ENCODE results near the gene SLC39A8. TPM values are rescaled to one million over a fixed set of nuclear protein-coding genes. Genes with fewer than 3 reads are reported as not detected.

Gene SLC39A8
- total RNA-seq, 1 donor: 14.7 TPM

DNA sequence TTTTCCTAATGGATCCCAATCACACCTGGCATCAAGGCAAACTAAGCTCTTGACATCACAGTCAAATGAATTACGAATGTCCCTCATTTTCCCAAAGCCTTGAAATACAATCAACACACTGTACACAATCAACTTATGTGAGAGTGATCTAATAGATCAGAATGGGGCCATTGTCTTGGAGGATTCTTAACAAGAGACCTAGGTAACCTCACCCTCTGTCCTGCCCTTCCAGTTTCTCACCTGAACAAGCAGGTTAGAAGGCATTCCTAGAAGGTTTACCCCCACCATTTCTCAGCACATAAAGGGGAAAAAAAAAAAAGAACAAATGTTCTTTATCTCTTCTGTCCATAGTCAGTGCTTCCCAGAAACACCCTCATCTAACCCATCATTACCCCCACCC lies 6.3 kb downstream of the SLC39A8 start:
- no peak for DNase-seq (ENCODE audit: low read depth)
- TF ChIP-seq, protein P1, sequence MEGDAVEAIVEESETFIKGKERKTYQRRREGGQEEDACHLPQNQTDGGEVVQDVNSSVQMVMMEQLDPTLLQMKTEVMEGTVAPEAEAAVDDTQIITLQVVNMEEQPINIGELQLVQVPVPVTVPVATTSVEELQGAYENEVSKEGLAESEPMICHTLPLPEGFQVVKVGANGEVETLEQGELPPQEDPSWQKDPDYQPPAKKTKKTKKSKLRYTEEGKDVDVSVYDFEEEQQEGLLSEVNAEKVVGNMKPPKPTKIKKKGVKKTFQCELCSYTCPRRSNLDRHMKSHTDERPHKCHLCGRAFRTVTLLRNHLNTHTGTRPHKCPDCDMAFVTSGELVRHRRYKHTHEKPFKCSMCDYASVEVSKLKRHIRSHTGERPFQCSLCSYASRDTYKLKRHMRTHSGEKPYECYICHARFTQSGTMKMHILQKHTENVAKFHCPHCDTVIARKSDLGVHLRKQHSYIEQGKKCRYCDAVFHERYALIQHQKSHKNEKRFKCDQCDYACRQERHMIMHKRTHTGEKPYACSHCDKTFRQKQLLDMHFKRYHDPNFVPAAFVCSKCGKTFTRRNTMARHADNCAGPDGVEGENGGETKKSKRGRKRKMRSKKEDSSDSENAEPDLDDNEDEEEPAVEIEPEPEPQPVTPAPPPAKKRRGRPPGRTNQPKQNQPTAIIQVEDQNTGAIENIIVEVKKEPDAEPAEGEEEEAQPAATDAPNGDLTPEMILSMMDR (IDR thresholded peaks at IDR 0.05; ENCODE audit: insufficient read depth, low read length): no peak
- H3K4me3 ChIP-seq (ENCODE audit: low read depth, low read length): no peak overlapping the region

- DNase-seq (ENCODE audit: low read depth): no peak
- H3K4me3 ChIP-seq (ENCODE audit: low read depth, low read length): no peak overlapping the region
- TF ChIP-seq, protein P1 (IDR thresholded peaks at IDR 0.05; ENCODE audit: insufficient read depth, low read length): no peak
These were observed 6.9 kb downstream of the SLC39A8 start for GRCh38 chr4:102338405-102338804.

DNA sequence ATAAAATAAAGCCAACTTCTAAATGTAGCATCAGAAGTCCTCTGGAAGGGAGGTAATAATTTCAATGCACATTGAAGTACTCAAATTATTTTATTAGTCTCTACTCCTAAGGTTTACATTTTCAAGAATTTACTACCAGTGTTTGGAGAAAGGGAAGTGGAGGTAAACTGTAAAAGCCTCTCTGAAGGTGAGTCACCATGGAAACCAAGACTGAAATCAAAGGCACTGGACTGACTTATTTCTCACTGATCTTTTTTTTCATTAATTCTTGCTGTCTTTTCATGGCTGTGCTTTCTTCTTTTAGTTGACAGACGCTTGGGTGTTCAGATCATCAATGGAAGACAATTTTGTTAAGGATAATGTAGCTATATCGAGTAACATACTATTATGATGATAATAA lies 9.7 kb downstream of the SLC39A8 start:
- H3K4me3 ChIP-seq (ENCODE audit: low read depth, low read length): no peak overlapping the region
- TF ChIP-seq, protein P1 (IDR thresholded peaks at IDR 0.05; ENCODE audit: insufficient read depth, low read length): no peak
- DNase-seq (ENCODE audit: low read depth): no peak

GRCh38 chr4:102334624-102335023 lies 10.7 kb downstream of the SLC39A8 start:
- TF ChIP-seq, protein P1 (IDR thresholded peaks at IDR 0.05; ENCODE audit: insufficient read depth, low read length): no peak
- no peak overlapping the region for H3K4me3 ChIP-seq (ENCODE audit: low read depth, low read length)
- no peak for DNase-seq (ENCODE audit: low read depth)

DNA sequence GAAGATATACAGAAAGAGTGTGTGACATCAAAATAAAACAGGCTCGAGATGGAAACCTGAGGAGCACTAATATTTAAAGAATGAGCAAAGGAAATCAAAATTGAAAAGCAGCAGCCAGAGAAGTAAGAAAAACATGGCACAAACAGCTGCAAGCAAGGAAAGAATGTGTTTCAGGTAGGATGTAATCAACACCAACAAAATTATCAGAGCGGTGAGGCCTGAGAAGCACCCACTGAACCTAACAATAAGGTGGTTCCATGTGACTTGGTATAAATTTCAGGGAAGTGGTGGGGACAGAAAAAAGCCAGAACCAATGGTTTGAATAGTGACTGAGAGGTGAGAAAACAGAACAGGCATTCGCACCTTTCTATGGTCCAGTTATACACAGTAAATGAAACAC lies 11.5 kb downstream of the SLC39A8 start:
- TF ChIP-seq, protein P1 (IDR thresholded peaks at IDR 0.05; ENCODE audit: insufficient read depth, low read length): no peak
- no peak overlapping the region for H3K4me3 ChIP-seq (ENCODE audit: low read depth, low read length)
- no peak for DNase-seq (ENCODE audit: low read depth)

GRCh38 chr4:102328045-102328444 lies 17.2 kb downstream of the SLC39A8 start:
- peak; percentile 53 for DNase-seq (ENCODE audit: low read depth)
- H3K4me3 ChIP-seq (ENCODE audit: low read depth, low read length): no peak overlapping the region

GRCh38 chr4:102326951-102327350 lies 18.3 kb downstream of the SLC39A8 start:
- DNase-seq (ENCODE audit: low read depth): no peak
- no peak overlapping the region for H3K4me3 ChIP-seq (ENCODE audit: low read depth, low read length)
- TF ChIP-seq, protein P1 (IDR thresholded peaks at IDR 0.05; ENCODE audit: insufficient read depth, low read length): no peak

More at GRCh38 chr4:102328045-102328444, 17.2 kb downstream of the SLC39A8 start:
- TF ChIP-seq, protein P1 (IDR thresholded peaks at IDR 0.05; ENCODE audit: insufficient read depth, low read length): no peak

All from fibroblast of the aortic adventitia (primary cell).